ENCODE results near the gene PRRX2.
A peak's percentile ranks its signal among the peaks of the same experiment; 100 is the strongest.

DNA sequence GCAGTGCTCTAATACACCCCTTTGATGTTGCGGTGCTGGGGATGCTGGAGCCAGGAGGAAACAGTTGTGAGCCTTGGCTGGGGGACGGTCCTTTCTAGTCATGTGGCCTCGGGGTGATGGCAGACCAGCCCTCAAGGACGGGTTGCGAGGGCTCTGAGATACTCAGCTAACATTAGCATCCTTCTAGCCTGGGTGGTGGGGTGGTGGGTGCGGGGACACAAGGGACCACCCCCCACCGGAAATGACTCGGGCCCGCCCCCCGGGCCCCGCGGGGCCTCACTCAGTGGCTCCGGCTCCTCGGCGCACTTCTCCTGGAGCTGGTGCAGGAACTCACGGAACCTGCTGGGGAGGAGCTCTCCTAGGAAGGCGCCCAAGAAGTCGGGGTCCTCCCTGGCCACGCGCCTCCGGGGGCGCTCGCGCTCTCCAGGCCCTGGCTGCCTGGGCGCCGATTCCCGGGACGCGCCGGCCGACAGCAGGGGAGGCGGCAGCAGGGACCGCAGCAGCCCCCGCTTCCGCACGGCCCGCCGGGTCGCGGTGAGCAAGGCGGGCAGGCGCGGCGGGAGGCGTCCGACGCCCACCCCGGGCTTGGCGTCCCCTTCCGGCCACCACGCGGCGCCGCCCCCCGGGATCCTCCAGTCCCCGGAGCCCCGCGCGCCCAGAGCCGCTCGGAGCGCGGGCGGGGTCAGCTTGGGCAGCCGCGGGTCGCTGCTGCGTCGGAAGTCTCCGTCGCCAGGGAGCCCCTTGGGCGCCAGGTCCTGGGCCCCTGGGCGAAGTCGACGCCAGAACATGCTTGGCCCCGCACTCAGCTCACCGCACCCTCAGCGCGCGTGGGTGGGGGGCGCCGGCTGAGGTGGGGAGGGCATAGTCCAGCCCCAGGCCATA is 45.4 kb upstream of the PRRX2 start:
- TF ChIP-seq POLR2AphosphoS5 (IDR thresholded peaks at IDR 0.05) (no peak), POLR2A (IDR thresholded peaks at IDR 0.05) (no peak)
- TF ChIP-seq, protein P1, sequence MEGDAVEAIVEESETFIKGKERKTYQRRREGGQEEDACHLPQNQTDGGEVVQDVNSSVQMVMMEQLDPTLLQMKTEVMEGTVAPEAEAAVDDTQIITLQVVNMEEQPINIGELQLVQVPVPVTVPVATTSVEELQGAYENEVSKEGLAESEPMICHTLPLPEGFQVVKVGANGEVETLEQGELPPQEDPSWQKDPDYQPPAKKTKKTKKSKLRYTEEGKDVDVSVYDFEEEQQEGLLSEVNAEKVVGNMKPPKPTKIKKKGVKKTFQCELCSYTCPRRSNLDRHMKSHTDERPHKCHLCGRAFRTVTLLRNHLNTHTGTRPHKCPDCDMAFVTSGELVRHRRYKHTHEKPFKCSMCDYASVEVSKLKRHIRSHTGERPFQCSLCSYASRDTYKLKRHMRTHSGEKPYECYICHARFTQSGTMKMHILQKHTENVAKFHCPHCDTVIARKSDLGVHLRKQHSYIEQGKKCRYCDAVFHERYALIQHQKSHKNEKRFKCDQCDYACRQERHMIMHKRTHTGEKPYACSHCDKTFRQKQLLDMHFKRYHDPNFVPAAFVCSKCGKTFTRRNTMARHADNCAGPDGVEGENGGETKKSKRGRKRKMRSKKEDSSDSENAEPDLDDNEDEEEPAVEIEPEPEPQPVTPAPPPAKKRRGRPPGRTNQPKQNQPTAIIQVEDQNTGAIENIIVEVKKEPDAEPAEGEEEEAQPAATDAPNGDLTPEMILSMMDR (IDR thresholded peaks at IDR 0.05), result peak in 1 of 4 experiments; percentile 6
